OCI-LY1 (cell line): ENCODE measurements around the gene INIP.

Experiments used
- H2AFZ ChIP-seq: fragments of 200-600 bp; sonication (generic), shearing (Covaris generic); 2 replicates; pipeline ENCODE4 v1.6.0; 2014; ENCODE audit warnings: antibody characterized with exemption, mild to moderate bottlenecking, low read length
- H3F3A ChIP-seq: fragments of 200-600 bp; sonication (generic), shearing (Covaris generic); 2 replicates; pipeline ENCODE4 v1.6.0; 2014; ENCODE audit warnings: mild to moderate bottlenecking, antibody characterized with exemption, low read length, moderate library complexity; ENCODE audit not compliant: insufficient read depth
- H3K27ac ChIP-seq: fragments of 200-600 bp; sonication (generic); 2 replicates; pipeline ENCODE4 v1.5.1; 2014; ENCODE audit warnings: low read length, mixed run types, mild to moderate bottlenecking, low read depth; ENCODE audit not compliant: poor library complexity, severe bottlenecking
- H3K27me3 ChIP-seq: fragments of 200-600 bp; sonication (generic); 2 replicates; pipeline ENCODE4 v1.6.0; 2014; ENCODE audit warnings: antibody characterized with exemption, mild to moderate bottlenecking, low read length, moderate library complexity; ENCODE audit not compliant: insufficient read depth
- H3K36me3 ChIP-seq: fragments of 200-600 bp; sonication (generic); 2 replicates; pipeline ENCODE4 v1.6.1; 2014; ENCODE audit warnings: mild to moderate bottlenecking, antibody characterized with exemption, low read length, moderate library complexity, mixed read lengths; ENCODE audit not compliant: insufficient read depth
- H3K4me1 ChIP-seq: fragments of 200-600 bp; sonication (generic); 2 replicates; pipeline ENCODE4 v1.5.1; 2014; ENCODE audit warnings: mild to moderate bottlenecking, low read length, moderate library complexity; ENCODE audit not compliant: insufficient read depth, severe bottlenecking
- H3K4me2 ChIP-seq: fragments of 200-600 bp; sonication (generic), shearing (Covaris generic); 2 replicates; pipeline ENCODE4 v1.6.1; 2014; ENCODE audit warnings: low read length
- H3K4me3 ChIP-seq: fragments of 200-600 bp; sonication (generic); 2 replicates; pipeline ENCODE4 v1.5.1; 2014; ENCODE audit warnings: low read length, low read depth, mild to moderate bottlenecking, mixed read lengths; ENCODE audit not compliant: poor library complexity, severe bottlenecking
- H3K79me2 ChIP-seq: fragments of 200-600 bp; shearing (Covaris generic); 2 replicates; pipeline ENCODE4 v1.6.1; 2016; ENCODE audit warnings: mixed run types, low read length, mixed read lengths; ENCODE audit not compliant: insufficient read depth
- H3K9ac ChIP-seq: fragments of 200-600 bp; sonication (generic), shearing (Covaris generic); 2 replicates; pipeline ENCODE4 v1.6.1; 2014; ENCODE audit warnings: mild to moderate bottlenecking, low read length, mixed read lengths
- H3K9me2 ChIP-seq: fragments of 200-600 bp; sonication (generic), shearing (Covaris generic); 2 replicates; pipeline ENCODE4 v1.6.1; 2014; ENCODE audit warnings: low read depth, mild to moderate bottlenecking, low read length, mixed read lengths
- H3K9me3 ChIP-seq: fragments of 200-600 bp; shearing (Covaris generic); 2 replicates; pipeline ENCODE4 v1.6.1; 2014; ENCODE audit warnings: low read length, mixed read lengths
- H4K20me1 ChIP-seq: fragments of 200-600 bp; sonication (generic), shearing (Covaris generic); 2 replicates; pipeline ENCODE4 v1.6.0; 2016; ENCODE audit warnings: mild to moderate bottlenecking, low read length; ENCODE audit not compliant: insufficient read depth
- EZH2 ChIP-seq: fragments of 200-600 bp; sonication (generic), shearing (Covaris generic); IDR thresholded peaks from 2 replicates; pipeline ENCODE4 v1.8.0; 2017; ENCODE audit warnings: borderline replicate concordance, mixed run types, mild to moderate bottlenecking, antibody characterized with exemption, low read length, moderate library complexity, mixed read lengths
- TF ChIP-seq, protein P1 (sequence below): fragments of 200-600 bp; sonication (generic), shearing (Covaris generic); IDR thresholded peaks from 2 replicates; pipeline ENCODE4 v1.5.1; 2017; ENCODE audit warnings: mild to moderate bottlenecking, antibody characterized with exemption, low read length, moderate library complexity, mixed read lengths

INIP gene

DNA sequence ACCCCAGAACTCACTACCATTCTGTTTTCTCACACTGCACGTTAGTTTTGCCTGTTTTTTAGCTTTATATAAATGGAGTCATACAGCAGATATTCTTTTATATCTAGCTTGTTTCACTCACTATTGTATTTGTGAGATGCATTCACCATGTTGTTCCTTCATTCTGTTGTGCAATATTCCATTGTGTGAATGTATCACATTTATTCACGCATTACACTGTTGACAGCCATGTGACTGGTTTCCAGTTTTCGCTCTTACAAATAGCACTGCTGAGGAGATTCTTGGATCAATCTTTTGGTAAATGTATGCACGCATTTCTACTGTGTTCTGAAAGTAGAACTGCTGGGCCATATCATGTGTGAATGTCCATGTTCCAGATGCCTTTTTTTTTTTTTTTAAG lies 26.3 kb upstream of the INIP start:
- no peak overlapping the region for H2AFZ ChIP-seq
- H3K36me3 ChIP-seq = no peaks in the 10 kb centered on the region; the same call in 1 of the 2 replicates
- no peak overlapping the region for H3K4me2 ChIP-seq
- no peaks in the 10 kb centered on the region for H3K79me2 ChIP-seq
- peaks cover 25% of the 10 kb centered on the region for H3K4me1 ChIP-seq
- H3K9me2 ChIP-seq = no peaks in the 10 kb centered on the region
- no peaks in the 10 kb centered on the region for H3K9me3 ChIP-seq
- H4K20me1 ChIP-seq = no peaks in the 10 kb centered on the region
- no peaks in the 10 kb centered on the region for H3F3A ChIP-seq
- H3K4me3 ChIP-seq = no peak overlapping the region
- H3K27me3 ChIP-seq = no peaks in the 10 kb centered on the region
- no peak for TF ChIP-seq EZH2
- TF ChIP-seq, protein P1, sequence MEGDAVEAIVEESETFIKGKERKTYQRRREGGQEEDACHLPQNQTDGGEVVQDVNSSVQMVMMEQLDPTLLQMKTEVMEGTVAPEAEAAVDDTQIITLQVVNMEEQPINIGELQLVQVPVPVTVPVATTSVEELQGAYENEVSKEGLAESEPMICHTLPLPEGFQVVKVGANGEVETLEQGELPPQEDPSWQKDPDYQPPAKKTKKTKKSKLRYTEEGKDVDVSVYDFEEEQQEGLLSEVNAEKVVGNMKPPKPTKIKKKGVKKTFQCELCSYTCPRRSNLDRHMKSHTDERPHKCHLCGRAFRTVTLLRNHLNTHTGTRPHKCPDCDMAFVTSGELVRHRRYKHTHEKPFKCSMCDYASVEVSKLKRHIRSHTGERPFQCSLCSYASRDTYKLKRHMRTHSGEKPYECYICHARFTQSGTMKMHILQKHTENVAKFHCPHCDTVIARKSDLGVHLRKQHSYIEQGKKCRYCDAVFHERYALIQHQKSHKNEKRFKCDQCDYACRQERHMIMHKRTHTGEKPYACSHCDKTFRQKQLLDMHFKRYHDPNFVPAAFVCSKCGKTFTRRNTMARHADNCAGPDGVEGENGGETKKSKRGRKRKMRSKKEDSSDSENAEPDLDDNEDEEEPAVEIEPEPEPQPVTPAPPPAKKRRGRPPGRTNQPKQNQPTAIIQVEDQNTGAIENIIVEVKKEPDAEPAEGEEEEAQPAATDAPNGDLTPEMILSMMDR = no peak
- H3K9ac ChIP-seq = no peak overlapping the region
- peak overlapping the region; percentile 57 for H3K27ac ChIP-seq

DNA sequence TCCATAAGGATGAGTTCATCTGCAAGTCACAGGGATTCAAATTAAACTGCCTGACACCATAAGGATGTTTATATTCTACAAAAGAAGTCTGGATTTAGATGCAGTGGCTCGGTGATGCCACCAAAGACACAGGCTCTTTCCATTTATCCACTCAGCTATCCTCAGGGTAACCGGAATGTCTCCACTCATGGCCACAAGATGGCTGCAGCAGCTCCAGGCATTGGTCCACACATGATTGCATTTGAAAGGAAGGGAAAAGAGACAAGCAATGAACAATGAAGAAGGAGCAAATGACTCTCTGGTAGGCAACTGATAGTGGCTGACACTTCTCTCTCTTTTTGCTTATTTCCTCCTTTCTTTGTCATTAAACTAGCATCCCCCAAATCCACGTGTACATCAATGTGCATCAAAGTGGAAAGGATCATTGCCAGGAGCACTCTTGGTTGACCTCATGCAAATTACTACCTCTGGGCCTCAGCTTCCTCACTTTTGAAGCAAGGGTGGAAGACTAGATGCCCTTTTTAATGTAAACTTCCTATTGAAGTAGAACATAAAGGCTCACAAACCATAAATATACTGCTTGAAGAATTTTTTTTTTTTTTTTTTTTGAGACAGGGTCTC lies 25.4 kb upstream of the INIP start:
- no peak overlapping the region for H2AFZ ChIP-seq

DNA sequence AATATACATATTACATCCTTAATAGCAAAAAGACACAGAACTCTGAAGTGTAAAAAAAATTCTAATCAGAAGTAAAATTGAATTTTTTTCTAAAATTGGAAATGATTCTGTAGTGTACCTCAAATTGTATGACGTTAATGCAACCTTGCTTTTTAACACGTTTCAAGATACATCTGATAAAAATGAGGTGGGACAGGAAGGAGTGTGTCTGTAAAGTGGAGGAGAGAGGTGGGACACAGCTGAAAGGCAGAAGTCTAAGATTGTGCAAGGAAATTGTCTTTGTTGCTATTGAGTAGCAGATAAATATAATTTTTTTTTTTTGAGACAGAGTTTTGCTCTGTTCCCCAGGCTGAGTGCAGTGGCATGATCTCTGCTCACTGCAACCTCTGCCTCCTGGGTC lies 17.0 kb upstream of the INIP start:
- H3K9me3 ChIP-seq = no peaks in the 10 kb centered on the region
- H3K9ac ChIP-seq = no peak overlapping the region
- H4K20me1 ChIP-seq = no peaks in the 10 kb centered on the region
- H3K79me2 ChIP-seq = no peaks in the 10 kb centered on the region
- no peaks in the 10 kb centered on the region for H3K9me2 ChIP-seq
- H3K27me3 ChIP-seq = no peaks in the 10 kb centered on the region
- H2AFZ ChIP-seq = no peak overlapping the region
- H3K27ac ChIP-seq = no peak overlapping the region
- no peaks in the 10 kb centered on the region for H3K4me1 ChIP-seq
- no peaks in the 10 kb centered on the region for H3K36me3 ChIP-seq
- no peaks in the 10 kb centered on the region for H3F3A ChIP-seq
- no peak overlapping the region for H3K4me2 ChIP-seq
- no peak for TF ChIP-seq EZH2
- TF ChIP-seq, protein P1 = no peak
- no peak overlapping the region for H3K4me3 ChIP-seq

More for the DNA sequence above, 25.4 kb upstream of the INIP start:
- H3K9me2 ChIP-seq = no peaks in the 10 kb centered on the region
- H3K9ac ChIP-seq = no peak overlapping the region
- no peaks in the 10 kb centered on the region for H3K9me3 ChIP-seq
- no peak overlapping the region for H3K4me3 ChIP-seq
- no peaks in the 10 kb centered on the region for H3K79me2 ChIP-seq
- H4K20me1 ChIP-seq = no peaks in the 10 kb centered on the region
- peak overlapping the region; percentile 12; the same call in 1 of the 2 replicates for H3K4me2 ChIP-seq
- no peaks in the 10 kb centered on the region; the same call in 1 of the 2 replicates for H3K36me3 ChIP-seq
- peak overlapping the region; percentile 57 for H3K27ac ChIP-seq
- no peak for TF ChIP-seq EZH2
- TF ChIP-seq, protein P1 = no peak; the same call in 1 of the 2 replicates
- peaks cover 18% of the 10 kb centered on the region for H3K4me1 ChIP-seq
- H3F3A ChIP-seq = no peaks in the 10 kb centered on the region
- H3K27me3 ChIP-seq = no peaks in the 10 kb centered on the region
